Measurements from ENCODE around the gene EEFSEC.

Gene EEFSEC

GRCh38 chr3:128180436-128180835, 27.2 kb downstream of the EEFSEC start:
- no peak overlapping the region for H2AFZ ChIP-seq (ENCODE audit: low read length)
- peaks cover 46% of the 10 kb centered on the region for H3K79me2 ChIP-seq (ENCODE audit: low read length)
- no peak overlapping the region for H3K9ac ChIP-seq (ENCODE audit: low read length)
- H3K4me3 ChIP-seq (ENCODE audit: low read length), result no peak overlapping the region
- H3K9me3 ChIP-seq (replicated peaks; ENCODE audit: insufficient read depth, low read length), result no peaks in the 10 kb centered on the region
- DNase-seq, result no peak
- H3F3A ChIP-seq (ENCODE audit: insufficient read depth, low read length), result no peaks in the 10 kb centered on the region
- H3K4me1 ChIP-seq (ENCODE audit: low read length), result no peaks in the 10 kb centered on the region
- no peaks in the 10 kb centered on the region for H3K9me2 ChIP-seq (replicated peaks; ENCODE audit: insufficient read depth, low read length)
- H3K4me2 ChIP-seq (ENCODE audit: low read depth, low read length), result no peak overlapping the region
- no peaks in the 10 kb centered on the region for H4K20me1 ChIP-seq (ENCODE audit: insufficient read depth, low read length)
- no peak for TF ChIP-seq CTCF (IDR thresholded peaks at IDR 0.05; ENCODE audit: low read length)
- TF ChIP-seq EZH2phosphoT487 (IDR thresholded peaks at IDR 0.05; ENCODE audit: low read length), result no peak
- TF ChIP-seq EZH2 (optimal IDR thresholded peaks at IDR 0.05; ENCODE audit: low read depth, low read length), result no peak
- H3K27ac ChIP-seq (ENCODE audit: low read length), result no peak overlapping the region
- no peaks in the 10 kb centered on the region for H3K36me3 ChIP-seq (replicated peaks; ENCODE audit: insufficient read depth, low read length)
- no peaks in the 10 kb centered on the region for H3K27me3 ChIP-seq (replicated peaks; ENCODE audit: insufficient read depth, low read length)

- no peaks in the 10 kb centered on the region for H3K9me3 ChIP-seq (replicated peaks; ENCODE audit: insufficient read depth, low read length)
- no peak overlapping the region for H3K27ac ChIP-seq (ENCODE audit: low read length)
- no peaks in the 10 kb centered on the region for H3K4me1 ChIP-seq (ENCODE audit: low read length)
- no peak for DNase-seq
- no peaks in the 10 kb centered on the region for H3K9me2 ChIP-seq (replicated peaks; ENCODE audit: insufficient read depth, low read length)
- no peak overlapping the region for H3K4me2 ChIP-seq (ENCODE audit: low read depth, low read length)
- H3K79me2 ChIP-seq (ENCODE audit: low read length), result peaks cover 44% of the 10 kb centered on the region
- TF ChIP-seq EZH2 (optimal IDR thresholded peaks at IDR 0.05; ENCODE audit: low read depth, low read length) (no peak), EZH2phosphoT487 (IDR thresholded peaks at IDR 0.05; ENCODE audit: low read length) (no peak)
- H3K9ac ChIP-seq (ENCODE audit: low read length), result no peak overlapping the region
- H3K4me3 ChIP-seq (ENCODE audit: low read length), result no peak overlapping the region
- no peak overlapping the region for H2AFZ ChIP-seq (ENCODE audit: low read length)
- no peaks in the 10 kb centered on the region for H3F3A ChIP-seq (ENCODE audit: insufficient read depth, low read length)
- no peaks in the 10 kb centered on the region for H4K20me1 ChIP-seq (ENCODE audit: insufficient read depth, low read length)
- H3K36me3 ChIP-seq (replicated peaks; ENCODE audit: insufficient read depth, low read length), result no peaks in the 10 kb centered on the region
- no peaks in the 10 kb centered on the region for H3K27me3 ChIP-seq (replicated peaks; ENCODE audit: insufficient read depth, low read length)
These were observed 27.6 kb downstream of the EEFSEC start for GRCh38 chr3:128180913-128181312.

- TF ChIP-seq CTCF (IDR thresholded peaks at IDR 0.05; ENCODE audit: low read length) (no peak), EZH2phosphoT487 (IDR thresholded peaks at IDR 0.05; ENCODE audit: low read length) (no peak), EZH2 (optimal IDR thresholded peaks at IDR 0.05; ENCODE audit: low read depth, low read length) (no peak)
- H3K79me2 ChIP-seq (ENCODE audit: low read length), result peaks cover 54% of the 10 kb centered on the region
- H4K20me1 ChIP-seq (ENCODE audit: insufficient read depth, low read length), result no peaks in the 10 kb centered on the region
- H3F3A ChIP-seq (ENCODE audit: insufficient read depth, low read length), result no peaks in the 10 kb centered on the region
- H2AFZ ChIP-seq (ENCODE audit: low read length), result no peak overlapping the region
- no peaks in the 10 kb centered on the region for H3K9me3 ChIP-seq (replicated peaks; ENCODE audit: insufficient read depth, low read length)
- H3K4me2 ChIP-seq (ENCODE audit: low read depth, low read length), result no peak overlapping the region
- no peaks in the 10 kb centered on the region for H3K36me3 ChIP-seq (replicated peaks; ENCODE audit: insufficient read depth, low read length)
- H3K4me1 ChIP-seq (ENCODE audit: low read length), result no peaks in the 10 kb centered on the region
- no peaks in the 10 kb centered on the region for H3K27me3 ChIP-seq (replicated peaks; ENCODE audit: insufficient read depth, low read length)
- no peak overlapping the region for H3K27ac ChIP-seq (ENCODE audit: low read length)
- no peaks in the 10 kb centered on the region for H3K9me2 ChIP-seq (replicated peaks; ENCODE audit: insufficient read depth, low read length)
- no peak overlapping the region for H3K9ac ChIP-seq (ENCODE audit: low read length)
- DNase-seq, result no peak
- H3K4me3 ChIP-seq (ENCODE audit: low read length), result no peak overlapping the region
These were observed 29.4 kb downstream of the EEFSEC start for GRCh38 chr3:128182656-128183055.

- Histone ChIP-seq H3K9me3 (replicated peaks; ENCODE audit: insufficient read depth, low read length) (no peaks in the 10 kb centered on the region), H3K4me1 (ENCODE audit: low read length) (no peaks in the 10 kb centered on the region), H3K27me3 (replicated peaks; ENCODE audit: insufficient read depth, low read length) (no peaks in the 10 kb centered on the region), H4K20me1 (ENCODE audit: insufficient read depth, low read length) (no peaks in the 10 kb centered on the region), H3K27ac (ENCODE audit: low read length) (no peak overlapping the region), H3K36me3 (replicated peaks; ENCODE audit: insufficient read depth, low read length) (no peaks in the 10 kb centered on the region), H3K9me2 (replicated peaks; ENCODE audit: insufficient read depth, low read length) (no peaks in the 10 kb centered on the region), H3K4me2 (ENCODE audit: low read depth, low read length) (no peak overlapping the region), H3K79me2 (ENCODE audit: low read length) (peaks cover 48% of the 10 kb centered on the region), H3K9ac (ENCODE audit: low read length) (no peak overlapping the region), H3K4me3 (ENCODE audit: low read length) (no peak overlapping the region), H3F3A (ENCODE audit: insufficient read depth, low read length) (no peaks in the 10 kb centered on the region), H2AFZ (ENCODE audit: low read length) (no peak overlapping the region)
- no peak for DNase-seq
- TF ChIP-seq EZH2 (optimal IDR thresholded peaks at IDR 0.05; ENCODE audit: low read depth, low read length) (no peak), CTCF (IDR thresholded peaks at IDR 0.05; ENCODE audit: low read length) (no peak), EZH2phosphoT487 (IDR thresholded peaks at IDR 0.05; ENCODE audit: low read length) (no peak)
These were observed 32.6 kb downstream of the EEFSEC start for GRCh38 chr3:128185630-128186447.

Measured in MM.1S (cell line).